ENCODE data around the gene ATP2C2.
A peak's percentile ranks its signal among the peaks of the same experiment; 100 is the strongest.
"Not testable (repeated sequence)": the region's sequence is repeated elsewhere in the genome, so short reads cannot be mapped to it uniquely, and the experiment has no call there.

Gene ATP2C2

DNA sequence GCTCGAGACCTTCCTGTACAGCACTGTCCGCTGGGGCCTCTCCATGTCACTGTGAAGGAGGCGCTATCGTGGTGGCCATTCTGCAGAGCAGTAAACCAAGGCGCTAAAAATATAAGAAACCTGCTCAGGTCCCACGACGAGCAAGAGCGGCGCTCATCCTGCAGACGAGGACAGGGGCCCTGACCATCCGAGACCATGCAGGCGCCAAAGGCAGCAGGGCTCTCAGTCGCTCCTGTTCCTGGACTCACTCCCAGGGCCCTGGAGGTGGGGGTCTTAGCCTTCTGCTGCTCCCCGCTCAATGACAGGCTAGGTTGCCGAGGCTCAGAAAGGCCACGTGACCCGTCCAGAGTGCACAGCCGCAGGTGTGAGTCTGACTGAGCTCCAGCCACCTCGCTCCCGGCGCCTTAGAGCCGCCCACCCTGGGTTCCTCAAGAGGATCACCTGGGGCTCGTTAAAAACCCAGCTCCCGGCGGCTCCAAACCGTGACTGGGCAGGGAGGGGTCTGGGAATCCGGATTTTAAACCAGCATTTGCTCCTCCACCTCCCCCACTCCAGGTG lies 509 bp upstream of the ATP2C2 start:
- no peak for DNase-seq

DNA sequence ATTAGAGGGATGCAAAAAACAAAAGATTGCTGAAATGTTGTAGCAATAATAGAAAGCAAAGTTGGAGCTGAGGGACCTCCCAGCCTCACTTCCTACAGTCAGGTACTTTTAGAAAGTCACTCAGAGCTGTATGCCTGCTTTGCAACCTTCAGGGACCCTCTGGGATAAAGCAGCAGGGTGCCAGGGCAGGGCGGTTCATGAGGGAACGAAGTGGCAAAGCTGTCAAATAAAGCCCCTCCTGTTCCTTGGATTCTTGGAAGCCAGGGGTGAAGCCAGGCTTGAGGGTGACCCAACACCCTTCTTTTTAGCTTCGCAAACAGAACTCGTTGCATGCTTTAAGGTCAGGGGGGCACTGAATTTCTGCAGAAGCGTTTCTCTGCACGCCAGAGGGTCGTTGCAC lies 767 bp downstream of the ATP2C2 start:
- DNase-seq = no peak

DNA sequence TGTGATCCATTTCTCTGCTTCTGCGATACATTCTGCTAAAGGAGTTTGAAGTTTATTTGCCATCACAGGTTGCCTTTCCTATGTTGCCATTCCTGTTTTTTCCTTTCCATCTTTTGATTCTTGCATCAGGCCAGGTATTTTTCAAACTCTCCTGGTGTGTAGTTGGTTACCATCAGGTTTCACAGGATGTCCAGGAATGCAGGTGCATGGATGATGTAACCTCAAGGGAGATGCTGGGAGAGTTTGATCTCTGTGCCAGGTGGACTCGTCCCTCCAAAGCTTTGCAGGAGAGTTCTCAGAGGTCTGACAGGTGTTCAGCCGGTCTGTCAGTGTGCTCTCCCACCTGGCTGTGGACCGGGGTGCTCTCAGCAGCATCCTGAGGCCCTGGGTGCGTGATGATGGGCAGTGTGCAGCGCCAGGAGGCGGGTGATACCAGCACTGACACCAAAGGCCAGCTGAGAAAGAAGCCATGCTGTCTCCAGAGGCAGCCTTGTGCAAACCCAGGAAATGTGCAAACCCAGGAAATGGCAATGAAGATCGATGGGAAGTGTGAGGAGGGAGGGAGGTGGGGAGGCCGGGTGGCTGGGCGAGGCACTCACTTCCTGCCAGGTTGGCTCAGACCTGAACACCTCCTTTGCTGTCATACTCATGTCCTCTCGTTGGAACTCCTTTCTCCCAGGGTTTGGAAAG lies 1.7 kb downstream of the ATP2C2 start:
- DNase-seq = no peak

DNA sequence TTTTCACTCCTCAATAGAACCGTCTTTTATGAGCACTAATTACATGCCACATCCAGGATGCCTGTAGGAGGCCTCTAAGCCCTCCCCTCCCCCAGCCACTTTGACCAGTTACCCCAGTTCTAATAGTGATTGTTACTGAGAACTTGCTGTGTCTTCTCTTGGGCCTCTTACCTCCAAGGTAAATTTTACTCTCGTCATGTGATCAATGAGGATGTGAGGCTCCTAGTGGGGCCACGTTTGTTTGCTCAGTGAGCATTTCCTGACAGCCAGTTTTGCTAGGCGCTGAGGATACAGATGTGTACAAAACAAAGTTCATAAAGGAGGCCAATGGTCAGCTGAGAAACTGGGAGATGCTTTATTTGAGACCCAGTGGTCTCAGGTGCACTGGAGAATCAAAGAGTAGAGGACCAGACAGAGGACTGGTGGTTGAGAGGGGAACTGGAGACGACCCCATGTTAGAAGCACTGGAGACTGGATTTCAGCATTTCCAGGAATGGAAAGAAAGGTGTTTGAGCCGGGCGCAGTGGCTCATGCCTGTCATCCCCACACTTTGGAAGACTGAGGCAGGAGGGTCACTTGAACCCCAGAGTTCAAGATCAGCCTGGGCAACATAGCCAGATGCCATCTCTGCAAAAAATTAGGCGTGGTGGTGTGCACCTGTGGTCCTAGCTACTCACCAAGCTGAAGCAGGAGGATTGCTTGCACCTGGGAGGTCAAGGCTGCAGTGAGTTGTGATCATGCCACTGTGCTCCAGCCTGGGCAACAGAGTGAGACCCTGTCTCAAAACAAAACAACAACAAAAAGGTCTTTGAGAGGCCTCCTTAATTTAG lies 2.6 kb downstream of the ATP2C2 start:
- no peak for DNase-seq

DNA sequence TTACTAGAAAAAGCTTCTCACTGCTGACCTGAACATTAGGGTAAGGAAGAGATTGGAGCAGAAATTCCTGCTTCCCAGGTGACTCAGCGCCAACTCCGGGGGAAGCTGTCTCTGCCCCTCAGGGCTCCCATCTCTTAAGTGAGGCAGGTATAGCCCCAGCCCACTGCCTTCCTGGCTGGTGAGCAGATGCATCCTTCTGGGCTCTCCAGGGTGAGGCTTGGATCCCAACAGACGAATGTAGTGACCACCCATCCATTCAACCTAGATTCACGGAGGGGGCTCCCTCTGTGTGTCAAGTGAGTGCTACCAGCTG lies 3.2 kb downstream of the ATP2C2 start:
- DNase-seq = no peak

DNA sequence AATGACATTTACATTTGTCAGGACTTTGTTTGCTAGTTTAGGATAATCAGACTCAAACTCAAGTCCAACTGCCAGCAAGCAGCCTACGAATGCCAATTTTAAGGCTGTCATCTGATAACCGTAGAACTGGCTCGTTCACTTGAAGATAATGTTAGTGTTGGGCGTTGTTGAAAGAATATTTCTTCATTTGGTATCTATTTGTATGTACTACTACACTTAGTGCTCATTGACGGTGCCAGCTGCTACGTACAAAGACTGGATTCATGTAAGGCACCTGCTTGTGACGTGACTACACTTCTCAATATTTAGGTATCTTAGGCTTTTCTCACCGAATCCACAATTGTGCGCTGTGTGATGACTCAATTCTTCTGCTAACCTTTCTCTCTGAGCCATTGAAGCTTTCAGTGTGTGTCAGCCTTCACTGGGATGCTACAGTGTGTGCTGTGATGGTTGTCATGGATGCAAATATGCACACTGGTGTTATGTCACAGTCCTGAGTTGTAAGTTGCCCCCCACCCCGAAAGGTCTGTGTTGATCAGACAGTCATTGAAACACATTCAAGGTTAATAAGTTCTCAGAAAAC lies 5.7 kb downstream of the ATP2C2 start:
- peak; percentile 8 for DNase-seq

DNA sequence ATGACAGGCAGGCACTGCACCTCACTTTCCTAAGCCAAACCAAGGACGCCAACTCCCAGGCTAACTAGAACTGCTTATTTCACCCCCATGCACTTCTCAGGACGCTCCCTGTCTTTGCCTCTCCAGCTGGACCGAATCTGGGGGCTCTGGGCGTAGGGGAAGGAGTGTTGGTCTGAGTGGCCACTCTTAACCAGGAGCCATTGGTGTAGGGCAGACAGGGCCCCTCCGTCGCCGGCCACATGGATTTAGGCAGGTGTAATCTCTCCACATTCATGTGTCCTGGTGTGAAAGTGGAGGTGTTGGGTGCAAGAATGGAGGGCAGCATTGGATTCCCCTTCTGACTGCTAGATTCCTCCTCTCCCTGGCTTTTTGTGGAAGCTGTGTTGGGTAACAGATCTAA lies 9.8 kb downstream of the ATP2C2 start:
- no peak for DNase-seq

DNA sequence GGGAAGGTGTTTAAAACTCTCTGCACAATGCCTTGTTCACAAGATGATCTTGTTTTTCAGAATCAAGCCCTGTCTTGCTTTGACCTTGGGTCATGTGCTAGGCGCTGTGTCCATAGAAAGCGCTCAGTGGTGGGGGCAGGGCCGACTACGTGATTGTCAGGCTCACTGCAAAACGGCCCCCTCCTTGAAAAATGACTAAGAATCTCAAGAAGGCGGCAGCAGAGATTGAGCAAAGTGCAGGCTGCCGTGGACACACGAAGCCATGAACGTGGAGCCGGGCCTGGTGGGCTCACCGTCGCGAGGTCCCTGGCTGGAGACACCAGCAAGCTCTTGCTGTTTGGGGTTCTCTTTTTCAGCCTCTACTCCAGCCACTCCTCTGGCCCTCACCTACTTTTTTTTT lies 10.2 kb downstream of the ATP2C2 start:
- no peak for DNase-seq

DNA sequence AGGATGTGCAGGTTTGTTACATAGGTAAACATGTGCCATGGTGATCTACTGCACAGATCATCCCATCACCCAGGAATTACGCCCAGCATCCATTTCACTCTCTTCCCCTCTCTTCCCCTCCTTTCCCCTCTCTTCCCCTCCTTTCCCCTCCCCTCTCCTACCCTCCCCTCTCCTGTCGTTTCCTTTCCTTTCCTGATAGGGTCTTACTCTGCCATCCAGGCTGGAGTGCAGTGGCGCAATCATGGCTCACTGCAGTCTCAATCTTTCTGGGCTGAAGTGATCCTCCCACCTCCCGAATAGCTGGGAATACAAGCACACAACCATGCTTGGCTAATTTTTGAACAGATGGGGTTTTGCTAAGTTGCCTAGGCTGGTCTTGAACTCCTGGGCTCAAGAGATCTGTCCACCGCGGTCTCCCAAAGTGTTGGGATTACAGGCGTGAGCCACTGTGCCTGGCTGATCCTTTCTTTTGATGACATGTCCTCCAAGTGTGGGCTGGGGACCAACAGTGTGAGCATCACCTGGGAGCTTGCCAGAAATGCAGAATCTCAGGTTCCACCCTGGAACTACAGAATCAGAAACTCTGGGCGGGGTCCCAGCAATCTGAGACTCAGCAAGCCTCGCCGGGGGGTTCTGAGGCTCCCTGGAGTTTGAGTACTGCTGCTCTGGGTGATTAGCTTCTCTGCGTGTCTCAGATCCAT lies 10.8 kb downstream of the ATP2C2 start:
- no peak for DNase-seq

DNA sequence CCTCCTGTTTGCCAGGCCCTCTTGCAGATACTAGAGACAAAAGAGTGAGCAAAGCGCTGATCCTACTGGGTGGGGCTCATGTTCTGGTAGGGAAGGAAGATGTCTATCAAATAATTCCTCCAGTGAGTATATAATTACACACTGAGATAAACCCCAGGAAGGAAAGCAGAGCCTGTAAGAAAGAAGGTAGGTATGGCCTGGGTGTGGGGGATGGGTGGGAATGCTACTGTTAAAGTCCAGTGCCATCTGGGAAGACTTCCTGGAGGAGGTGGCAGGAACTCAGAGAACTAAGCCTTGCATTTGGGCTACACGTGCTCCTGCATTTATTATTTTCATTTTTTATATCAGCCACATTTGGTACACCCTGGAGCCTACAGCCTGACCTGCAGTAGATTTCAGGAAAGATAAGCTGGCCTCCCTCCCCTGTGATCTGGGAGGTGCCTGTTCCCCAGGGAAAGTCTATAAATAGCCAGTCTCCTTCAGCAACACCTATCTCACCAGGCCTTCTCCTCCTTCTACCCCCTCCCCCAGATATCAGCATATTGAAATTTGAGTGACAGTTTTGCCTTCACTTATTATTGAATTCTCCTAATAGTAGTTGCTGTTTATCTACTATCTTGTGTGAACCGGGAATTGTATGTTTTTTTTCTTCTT lies 11.5 kb downstream of the ATP2C2 start:
- DNase-seq = no peak

DNA sequence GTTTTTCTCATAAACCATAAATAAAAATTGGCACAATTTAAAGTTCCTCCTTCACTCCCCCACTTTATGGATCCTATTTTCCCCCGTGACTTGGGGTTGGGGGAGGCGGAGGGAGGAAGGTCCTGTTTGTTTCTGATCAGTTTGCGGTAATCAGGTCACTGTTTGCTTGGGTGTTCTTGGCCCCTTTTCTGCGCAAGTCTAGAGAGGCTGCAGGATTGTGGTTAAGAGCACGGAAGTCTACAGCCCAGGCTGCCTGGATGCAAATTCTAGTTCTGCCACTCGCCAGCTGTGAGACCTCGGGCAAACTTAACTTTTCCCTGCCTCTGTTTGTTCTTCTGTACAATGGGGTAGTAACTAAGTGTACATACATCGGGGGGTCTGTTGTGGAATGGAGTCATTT lies 12.1 kb downstream of the ATP2C2 start:
- peak; percentile 13 for DNase-seq

DNA sequence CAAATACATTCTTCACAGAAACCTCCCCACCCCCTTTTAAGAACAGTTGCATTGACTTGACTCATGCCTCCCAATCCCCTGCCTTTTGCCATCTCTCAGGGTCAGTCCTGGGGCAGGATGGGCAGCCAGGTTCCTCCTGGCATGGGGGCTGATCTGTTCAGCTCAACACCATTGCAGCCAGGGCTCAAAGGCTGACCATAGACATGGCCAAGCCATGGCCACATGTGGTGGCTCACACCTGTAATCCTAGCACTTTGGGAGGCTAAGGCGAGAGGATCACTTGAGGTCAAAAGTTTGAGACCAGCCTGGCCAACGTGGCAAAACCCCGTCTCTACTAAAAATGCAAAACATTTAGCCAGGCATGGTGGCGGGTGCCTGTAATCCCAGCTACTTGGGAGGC lies 14.1 kb downstream of the ATP2C2 start:
- DNase-seq = no peak

DNA sequence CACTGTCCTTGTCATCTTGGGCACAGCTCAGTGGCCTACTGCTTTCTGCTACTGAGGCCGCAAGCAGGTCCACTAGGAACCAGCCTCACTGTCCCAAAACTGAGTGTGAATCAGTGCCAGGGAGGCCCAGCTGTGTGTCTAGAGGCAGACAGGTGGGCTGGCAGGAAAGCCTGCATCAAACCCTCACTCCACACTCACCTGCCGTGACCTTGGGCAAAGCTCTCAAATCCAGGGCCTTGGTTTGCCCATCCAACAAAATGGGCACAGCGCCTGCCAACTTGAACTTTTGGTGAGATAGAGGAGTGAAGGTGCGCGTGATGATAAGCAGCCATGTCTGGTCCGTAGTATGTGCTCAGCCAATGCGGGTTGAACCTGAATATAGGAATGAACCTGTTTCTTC lies 14.8 kb downstream of the ATP2C2 start:
- no peak for DNase-seq

DNA sequence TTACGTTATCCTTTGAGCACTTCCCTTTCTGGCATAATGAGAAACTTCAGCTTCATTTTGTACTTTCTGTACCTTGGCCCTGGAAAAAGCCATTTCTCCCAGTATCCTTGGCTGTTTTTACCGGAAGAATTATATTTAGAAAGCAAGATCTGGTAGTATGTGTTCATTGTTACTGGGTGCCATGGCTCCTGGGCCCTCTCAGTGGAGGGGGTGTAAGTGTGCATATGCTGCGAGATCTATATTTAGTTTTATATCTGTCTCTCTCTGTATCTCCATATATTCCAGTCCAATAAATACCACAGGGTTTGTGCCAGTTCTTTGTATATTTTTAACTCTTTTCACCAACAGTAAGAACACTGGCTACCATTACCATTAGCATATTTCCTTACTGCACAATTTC lies 17.7 kb downstream of the ATP2C2 start:
- DNase-seq = no peak

DNA sequence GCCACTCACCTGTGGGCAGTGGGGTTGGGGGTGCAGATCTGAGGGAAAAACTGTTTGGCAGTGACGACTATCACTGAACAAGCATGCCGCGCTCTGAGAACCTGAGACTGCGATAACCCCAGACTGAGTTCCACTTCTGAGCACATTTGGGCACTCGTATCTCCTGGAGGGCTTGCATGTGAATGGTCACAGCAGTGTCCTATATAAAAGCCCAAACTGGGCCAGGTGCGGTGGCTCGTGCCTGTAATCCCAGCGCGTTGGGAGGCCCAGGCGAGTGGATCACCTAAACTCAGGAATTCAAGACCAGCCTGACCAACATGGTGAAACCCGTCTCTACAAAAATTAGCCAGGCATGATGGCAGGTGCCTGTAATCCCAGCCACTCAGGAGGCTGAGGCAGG lies 18.7 kb downstream of the ATP2C2 start:
- no peak for DNase-seq

DNA sequence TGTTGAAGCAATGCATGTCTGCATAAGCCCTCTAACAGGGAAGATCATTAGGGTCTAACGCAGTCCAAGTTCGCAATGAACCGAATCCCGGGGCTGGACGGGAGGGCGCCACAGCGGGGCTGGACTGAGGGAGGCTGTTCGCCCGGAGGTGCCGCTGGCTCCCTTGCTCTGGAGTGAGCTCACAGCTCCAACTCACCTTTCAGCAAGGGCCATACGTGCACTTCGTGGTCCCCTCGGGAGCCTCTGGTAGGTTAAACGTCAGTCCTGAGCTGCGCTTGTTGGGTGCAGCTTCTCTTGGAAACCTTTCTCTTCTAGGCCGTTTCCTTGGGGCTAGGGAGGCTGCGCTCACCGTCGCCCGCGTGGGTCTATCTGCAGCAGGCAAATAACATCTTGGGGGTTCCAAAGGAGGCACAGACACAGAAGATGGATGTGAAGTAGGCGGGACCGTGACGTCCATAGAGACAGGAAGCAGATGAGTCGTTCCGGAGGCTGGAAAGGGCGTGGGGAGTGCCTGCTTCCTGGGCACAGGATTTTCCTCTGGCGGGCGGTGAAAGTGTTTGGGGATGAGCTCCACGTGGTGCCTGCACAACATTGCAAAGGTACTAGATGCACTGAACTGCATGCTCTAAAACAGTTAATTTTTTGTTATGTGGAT lies 21.9 kb downstream of the ATP2C2 start:
- DNase-seq = no peak

DNA sequence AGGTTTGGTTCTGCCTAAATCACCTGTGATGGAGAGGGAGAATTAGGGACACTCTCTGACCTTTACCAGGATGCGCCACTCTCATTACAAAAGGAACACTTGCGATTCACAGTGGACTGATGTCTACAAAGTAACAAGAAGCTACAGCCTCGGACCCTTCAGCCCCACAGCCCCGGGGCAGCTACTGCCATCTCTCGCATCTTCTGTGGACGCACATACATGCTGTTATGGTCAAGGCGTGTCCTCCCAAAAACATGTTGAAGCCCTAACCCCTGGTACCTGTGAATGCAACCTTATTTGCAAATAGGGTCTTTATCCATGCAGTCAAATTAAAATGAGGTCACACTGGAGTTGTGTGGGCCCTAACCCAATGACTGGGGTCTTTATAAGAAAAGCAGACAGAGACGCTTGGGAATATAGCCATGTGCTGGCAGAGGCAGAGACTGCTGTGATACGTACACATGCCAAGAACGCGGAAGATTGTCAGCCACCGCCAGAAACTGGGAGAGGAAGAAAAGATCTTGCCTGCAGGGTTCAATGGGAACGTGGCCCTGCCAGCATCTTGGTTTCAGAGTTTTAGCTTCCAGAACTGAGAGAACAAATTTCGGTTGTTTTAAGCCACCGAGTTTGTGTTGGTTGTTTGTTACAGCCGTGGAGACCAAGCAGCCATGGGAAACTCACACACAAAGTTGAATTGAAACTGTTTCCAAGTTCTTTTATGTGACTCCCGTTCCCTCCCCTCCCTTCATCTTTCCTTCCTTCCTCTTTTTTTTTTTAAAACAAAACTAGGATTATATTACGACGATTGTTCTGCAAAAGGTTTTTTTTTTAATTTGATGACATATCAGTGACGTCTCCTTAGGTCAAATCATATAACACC lies 23.1 kb downstream of the ATP2C2 start:
- DNase-seq = no peak

DNA sequence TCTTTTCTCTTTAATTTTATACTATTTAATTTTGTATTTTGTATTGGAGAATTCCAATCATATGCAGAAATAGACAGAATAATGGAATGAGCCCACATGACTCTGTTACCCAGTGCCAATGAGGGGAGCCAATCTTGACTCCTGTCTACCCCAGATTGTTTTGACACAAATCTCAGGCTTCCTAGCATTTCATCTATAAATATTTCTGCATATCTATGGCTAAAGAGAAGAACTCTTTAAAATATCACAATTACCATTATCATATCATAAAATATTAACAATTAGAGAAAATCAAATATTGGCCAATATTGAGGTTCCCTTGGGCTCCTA lies 23.7 kb downstream of the ATP2C2 start:
- DNase-seq = no peak

DNA sequence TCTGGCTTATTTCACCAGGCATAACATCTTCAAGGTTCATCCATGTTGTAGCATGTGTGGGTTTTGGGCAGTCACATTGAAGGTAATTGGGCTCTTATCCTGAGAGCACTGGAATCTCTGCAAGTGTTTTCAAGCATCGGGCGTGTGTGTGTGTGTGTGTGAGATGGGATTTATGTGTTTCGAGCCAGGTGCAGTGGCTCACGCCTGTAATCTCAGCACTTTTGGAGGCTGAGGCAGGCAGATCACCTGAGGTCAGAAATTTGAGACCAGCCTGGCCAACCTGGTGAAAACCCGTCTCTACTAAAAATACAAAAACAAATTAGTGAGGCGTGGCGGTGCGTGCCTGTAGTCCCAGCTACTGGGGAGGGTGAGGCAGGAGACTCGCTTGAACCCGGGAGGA lies 27.7 kb downstream of the ATP2C2 start:
- DNase-seq = not testable (repeated sequence)

DNA sequence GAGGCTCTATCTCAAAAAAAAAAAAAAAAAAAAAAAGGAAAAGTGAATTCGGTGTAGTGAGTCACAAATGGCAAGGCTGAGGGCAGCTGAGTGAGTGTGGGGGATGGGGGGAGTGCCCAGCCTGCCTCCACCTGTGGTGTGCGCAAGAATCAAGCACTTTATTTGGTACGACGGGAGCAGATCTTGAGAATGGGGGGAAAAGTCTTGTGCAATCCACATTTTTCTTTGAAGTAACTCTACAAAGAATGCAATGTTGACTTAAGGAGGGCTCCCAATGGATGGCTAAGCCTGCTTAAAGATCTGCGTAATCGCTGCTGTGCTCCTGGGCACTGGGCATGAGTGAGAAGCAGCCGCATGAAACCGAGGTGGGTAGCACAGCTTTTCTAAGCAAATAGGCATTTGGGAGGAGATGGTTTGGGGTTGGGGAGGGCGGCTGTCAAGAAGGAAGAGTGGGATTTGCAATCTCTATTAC lies 28.2 kb downstream of the ATP2C2 start:
- no peak for DNase-seq

DNA sequence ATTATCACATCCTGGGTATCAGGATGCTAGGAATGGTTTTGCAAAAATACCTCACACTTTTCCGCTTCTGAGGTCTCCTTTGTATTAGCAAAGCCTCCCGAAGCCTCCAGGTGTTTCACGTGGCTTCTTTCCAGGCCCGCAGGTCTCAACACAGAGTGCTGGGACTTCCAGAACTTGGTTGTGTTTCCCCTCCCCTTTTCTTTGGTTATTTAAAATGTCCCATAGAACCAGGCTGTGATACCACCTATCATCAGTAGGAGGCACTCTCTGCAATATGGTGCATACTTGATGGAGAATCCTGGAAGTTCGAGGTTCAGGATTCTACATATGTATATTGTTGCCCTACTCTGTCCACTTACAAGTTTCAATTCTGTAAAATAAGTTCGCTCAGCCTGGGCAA lies 28.8 kb downstream of the ATP2C2 start:
- no peak for DNase-seq
